GM20000 (cell line): ENCODE data around the gene UTS2.

Experiments
- DNase-seq: peaks from one replicate; pipeline ENCODE4 v3.0.0; 2012; ENCODE audit warnings: low spot score
- TF ChIP-seq, protein P1 (sequence below): IDR thresholded peaks from 2 replicates; pipeline ENCODE4 v1.5.1; 2012; ENCODE audit warnings: mild to moderate bottlenecking, control low read depth; ENCODE audit errors: extremely low read depth, missing control alignments

The UTS2 gene

GRCh38 chr1:7838714-7839113 is 14.2 kb downstream of the UTS2 start:
- TF ChIP-seq, protein P1, sequence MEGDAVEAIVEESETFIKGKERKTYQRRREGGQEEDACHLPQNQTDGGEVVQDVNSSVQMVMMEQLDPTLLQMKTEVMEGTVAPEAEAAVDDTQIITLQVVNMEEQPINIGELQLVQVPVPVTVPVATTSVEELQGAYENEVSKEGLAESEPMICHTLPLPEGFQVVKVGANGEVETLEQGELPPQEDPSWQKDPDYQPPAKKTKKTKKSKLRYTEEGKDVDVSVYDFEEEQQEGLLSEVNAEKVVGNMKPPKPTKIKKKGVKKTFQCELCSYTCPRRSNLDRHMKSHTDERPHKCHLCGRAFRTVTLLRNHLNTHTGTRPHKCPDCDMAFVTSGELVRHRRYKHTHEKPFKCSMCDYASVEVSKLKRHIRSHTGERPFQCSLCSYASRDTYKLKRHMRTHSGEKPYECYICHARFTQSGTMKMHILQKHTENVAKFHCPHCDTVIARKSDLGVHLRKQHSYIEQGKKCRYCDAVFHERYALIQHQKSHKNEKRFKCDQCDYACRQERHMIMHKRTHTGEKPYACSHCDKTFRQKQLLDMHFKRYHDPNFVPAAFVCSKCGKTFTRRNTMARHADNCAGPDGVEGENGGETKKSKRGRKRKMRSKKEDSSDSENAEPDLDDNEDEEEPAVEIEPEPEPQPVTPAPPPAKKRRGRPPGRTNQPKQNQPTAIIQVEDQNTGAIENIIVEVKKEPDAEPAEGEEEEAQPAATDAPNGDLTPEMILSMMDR = no peak
- DNase-seq = no peak

DNA sequence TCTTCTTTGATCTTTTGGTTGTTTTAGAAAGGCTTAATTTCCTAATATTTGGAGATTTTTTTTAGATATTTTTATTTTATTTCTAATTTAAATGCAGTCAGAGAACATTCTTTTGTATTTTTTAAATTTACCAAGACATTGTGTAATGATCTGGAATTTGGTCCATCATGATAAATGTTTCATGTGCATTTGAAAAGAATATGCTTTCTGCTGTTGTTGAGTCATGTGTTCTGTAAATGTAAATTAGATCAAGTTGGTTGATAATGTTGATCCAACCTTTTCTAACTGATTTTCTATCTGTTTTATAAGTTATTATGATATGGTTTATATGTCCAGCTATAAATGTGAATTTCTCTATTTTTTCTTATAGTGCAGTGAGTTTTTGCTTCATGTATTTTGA is 19.8 kb downstream of the UTS2 start:
- TF ChIP-seq, protein P1 = no peak
- DNase-seq = no peak

DNA sequence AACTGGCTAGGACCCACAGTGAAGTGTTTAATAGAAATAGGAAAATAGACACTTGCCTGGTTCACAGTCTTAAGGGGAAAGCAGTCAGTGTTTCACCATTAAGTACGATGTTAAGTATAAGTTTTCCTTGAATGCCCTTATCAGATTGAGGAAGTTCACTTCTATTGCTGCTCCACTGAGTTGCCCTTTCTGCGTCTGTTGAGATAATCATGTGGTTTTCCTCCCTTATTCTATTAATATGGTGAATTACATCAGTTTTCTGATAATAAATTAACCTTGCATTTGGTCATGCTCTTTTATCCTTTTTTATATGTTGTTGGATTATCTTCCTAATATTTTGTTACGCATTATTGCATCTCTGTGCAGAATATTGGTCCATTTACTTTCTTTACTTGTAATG is 21.4 kb downstream of the UTS2 start:
- TF ChIP-seq, protein P1 = no peak
- DNase-seq = no peak

DNA sequence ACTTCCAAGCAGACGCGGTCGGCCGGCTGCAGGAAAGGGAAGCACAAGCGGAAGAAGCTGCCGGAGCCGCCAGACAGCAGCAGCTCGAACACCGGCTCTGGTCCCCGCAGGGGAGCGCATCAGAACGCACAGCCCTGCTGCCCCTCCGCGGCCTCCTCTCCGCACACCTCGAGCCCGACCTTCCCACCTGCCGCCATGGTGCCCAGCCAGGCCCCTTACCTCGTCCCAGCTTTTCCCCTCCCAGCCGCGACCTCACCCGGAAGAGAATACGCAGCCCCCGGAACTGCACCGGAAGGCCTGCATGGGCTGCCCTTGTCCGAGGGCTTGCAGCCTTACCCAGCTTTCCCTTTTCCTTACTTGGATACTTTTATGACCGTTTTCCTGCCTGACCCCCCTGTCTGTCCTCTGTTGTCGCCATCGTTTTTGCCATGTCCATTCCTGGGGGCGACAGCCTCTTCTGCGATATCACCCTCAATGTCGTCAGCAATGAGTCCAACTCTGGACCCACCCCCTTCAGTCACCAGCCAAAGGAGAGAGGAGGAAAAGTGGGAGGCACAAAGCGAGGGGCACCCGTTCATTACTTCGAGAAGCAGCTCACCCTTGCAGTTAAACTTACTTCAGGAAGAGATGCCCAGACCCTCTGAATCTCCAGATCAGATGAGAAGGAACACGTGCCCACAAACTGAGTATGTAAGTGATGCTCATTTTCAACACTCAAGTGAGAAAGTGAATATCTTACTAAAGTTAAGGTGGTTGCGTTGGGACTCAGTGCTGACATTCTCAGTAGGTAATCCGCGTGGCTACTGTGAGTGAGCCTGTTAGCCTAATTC is 25.5 kb downstream of the UTS2 start:
- peak; percentile 61 for DNase-seq
- TF ChIP-seq, protein P1 = no peak

- no peak for DNase-seq
- TF ChIP-seq, protein P1 = no peak
Measured at GRCh38 chr1:7826363-7826762, 26.5 kb downstream of the UTS2 start.

DNA sequence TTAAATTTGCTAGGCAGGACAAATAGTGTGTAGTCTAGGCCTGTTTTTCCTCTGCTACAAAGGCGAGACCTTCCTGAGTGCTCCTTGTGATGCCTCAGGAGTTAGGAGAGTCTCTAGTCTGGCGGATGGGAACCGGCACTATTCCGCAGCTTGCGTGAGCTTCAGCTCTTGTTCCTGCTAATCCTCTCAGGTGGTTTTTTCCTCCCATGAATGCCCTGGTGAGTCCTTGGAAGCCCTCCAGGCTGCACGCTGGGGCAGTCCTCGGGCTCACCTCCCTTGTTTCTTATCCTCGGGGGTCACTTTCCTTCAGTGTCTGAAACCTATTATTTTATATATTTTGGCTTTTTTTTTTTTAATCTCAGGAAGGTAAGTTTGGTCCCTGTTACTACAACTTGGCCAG is 28.2 kb downstream of the UTS2 start:
- no peak for DNase-seq
- TF ChIP-seq, protein P1 = no peak

DNA sequence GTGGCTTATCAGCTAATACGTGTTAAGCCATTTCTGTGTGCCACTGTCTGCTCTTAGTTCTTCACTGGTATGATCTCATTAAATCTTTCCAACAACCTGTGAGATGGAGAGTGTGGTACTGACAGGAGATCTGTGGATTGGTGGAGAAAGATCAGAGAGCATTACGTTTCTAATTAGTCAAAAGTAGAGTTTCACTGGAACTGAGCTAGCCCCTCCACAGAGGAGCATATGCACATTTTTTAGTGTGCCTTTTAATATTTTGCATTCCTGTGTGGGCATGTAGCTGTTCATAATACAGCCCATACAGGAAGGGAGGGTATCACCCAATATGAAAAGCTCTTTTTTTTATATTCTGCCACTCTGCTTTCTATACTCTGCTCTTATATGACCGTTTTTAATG is 31.6 kb downstream of the UTS2 start:
- TF ChIP-seq, protein P1 = no peak

More for the DNA sequence above, 31.6 kb downstream of the UTS2 start:
- DNase-seq = no peak
